Neuron (in vitro differentiated cells): ENCODE measurements around the gene DMRTC2.
"Not testable (repeated sequence)": the region's sequence is repeated elsewhere in the genome, so short reads cannot be mapped to it uniquely, and the experiment has no call there.

Experiments
- H2AFZ ChIP-seq: one replicate; pipeline ENCODE4 v1.6.1; 2013; ENCODE audit warnings: low read depth, mild to moderate bottlenecking, inconsistent platforms, low read length, moderate library complexity
- H3K27me3 ChIP-seq: one replicate; pipeline ENCODE4 v1.6.1; 2013; ENCODE audit warnings: low read length; ENCODE audit not compliant: insufficient read depth
- H3K36me3 ChIP-seq: one replicate; pipeline ENCODE4 v1.6.1; 2013; ENCODE audit warnings: low read length; ENCODE audit not compliant: insufficient read depth
- H3K4me1 ChIP-seq: one replicate; pipeline ENCODE4 v1.6.1; 2013; ENCODE audit warnings: low read length; ENCODE audit not compliant: insufficient read depth
- H3K4me3 ChIP-seq: 2 replicates; pipeline ENCODE4 v1.5.1; 2013; ENCODE audit warnings: mild to moderate bottlenecking, low read length, moderate library complexity
- H3K9me3 ChIP-seq: one replicate; pipeline ENCODE4 v1.6.1; 2013; ENCODE audit warnings: low read length

DMRTC2 gene

DNA sequence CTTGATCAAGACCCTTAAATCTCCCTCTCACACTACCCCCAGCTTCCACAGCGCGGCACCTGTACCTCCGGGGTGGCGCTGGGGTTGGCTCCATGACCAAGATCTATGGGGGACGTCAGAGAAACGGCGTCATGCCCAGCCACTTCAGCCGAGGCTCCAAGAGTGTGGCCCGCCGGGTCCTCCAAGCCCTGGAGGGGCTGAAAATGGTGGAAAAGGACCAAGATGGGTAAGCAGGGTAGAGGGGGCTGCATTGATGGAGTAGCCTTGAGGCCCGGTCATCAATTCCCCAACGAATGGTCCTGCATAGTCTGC is 24.1 kb downstream of the DMRTC2 start:
- Histone ChIP-seq H3K4me3 (no peak overlapping the region), H3K36me3 (peaks cover 68% of the 10 kb centered on the region), H3K9me3 (no peaks in the 10 kb centered on the region), H3K4me1 (no peaks in the 10 kb centered on the region), H3K27me3 (no peaks in the 10 kb centered on the region), H2AFZ (no peak overlapping the region)

DNA sequence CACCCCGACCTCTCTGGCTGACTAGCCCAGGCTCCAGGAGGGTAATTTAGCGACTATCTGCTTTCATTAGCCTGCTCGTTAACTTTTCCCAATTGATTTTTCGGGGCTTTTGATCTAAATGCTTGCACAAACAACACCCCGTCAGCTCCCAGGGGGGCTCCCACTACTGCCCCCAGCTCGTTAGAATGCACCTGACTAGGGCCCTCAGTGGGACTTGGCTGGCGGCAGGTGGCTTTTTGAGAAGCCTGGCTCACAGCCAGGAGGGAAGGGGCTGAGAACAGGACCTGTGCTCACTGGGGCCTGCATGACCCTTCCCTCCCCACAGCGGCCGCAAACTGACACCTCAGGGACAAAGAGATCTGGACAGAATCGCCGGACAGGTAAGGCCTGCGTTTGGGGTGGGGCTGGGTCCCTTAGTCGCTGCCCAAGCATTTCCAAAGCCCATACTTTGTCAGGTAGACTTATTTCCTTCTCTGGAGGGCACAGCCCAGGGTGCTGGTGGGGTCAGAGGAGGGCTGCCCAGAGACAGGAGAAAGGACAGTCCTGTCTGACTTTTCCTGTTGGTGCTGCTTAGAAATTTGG is 24.6 kb downstream of the DMRTC2 start:
- no peak overlapping the region for H2AFZ ChIP-seq
- H3K36me3 ChIP-seq = peaks cover 63% of the 10 kb centered on the region
- H3K27me3 ChIP-seq = no peaks in the 10 kb centered on the region
- no peak overlapping the region for H3K4me3 ChIP-seq
- H3K9me3 ChIP-seq = no peaks in the 10 kb centered on the region
- H3K4me1 ChIP-seq = no peaks in the 10 kb centered on the region

GRCh38 chr19:41870401-41870873 is 25.6 kb downstream of the DMRTC2 start:
- Histone ChIP-seq H2AFZ (no peak overlapping the region), H3K36me3 (peaks cover 53% of the 10 kb centered on the region), H3K4me3 (no peak overlapping the region), H3K9me3 (no peaks in the 10 kb centered on the region), H3K27me3 (no peaks in the 10 kb centered on the region), H3K4me1 (no peaks in the 10 kb centered on the region)

DNA sequence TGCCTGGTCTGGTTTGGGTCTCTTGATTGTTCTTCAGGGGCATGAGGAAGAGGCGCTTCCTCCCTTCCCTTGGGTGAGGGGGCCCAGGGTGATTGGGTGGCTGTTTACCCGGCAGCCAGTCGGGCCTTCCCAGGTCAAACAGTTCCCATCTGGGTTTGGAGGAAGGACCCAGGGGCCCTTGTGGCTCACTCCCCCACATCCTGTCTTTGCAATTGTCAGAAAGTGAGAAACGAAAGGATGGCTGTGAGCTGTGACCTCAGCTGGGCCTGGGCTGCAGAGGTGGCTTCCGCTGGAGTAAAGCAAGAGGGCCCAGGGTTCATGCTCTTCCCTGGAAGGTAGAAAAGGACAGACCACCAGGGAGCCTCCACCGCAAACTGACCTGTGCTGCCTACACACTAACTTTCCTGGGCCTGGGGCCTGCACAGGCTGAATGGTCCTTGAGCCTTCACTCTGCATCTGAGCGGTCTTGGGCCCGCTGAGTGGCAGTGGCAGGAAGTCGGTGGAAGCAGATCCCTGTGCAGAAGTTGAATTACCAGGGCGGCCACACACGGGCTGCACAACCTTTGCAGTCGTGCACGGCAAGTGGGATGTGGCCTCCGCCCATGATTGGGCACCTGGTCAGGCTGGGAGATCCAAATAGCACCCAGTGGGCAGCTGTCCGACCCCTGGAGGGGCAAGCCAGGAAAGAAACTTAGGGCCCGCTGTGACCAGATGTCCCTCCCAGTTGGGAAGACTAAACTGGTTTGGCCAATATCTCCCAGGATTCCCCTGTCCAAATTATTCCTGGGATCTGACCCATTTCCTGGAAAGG is 26.9 kb downstream of the DMRTC2 start:
- Histone ChIP-seq H3K9me3 (no peaks in the 10 kb centered on the region), H3K36me3 (peaks cover 47% of the 10 kb centered on the region), H3K27me3 (peaks cover 2% of the 10 kb centered on the region), H2AFZ (no peak overlapping the region), H3K4me3 (no peak overlapping the region), H3K4me1 (no peaks in the 10 kb centered on the region)

DNA sequence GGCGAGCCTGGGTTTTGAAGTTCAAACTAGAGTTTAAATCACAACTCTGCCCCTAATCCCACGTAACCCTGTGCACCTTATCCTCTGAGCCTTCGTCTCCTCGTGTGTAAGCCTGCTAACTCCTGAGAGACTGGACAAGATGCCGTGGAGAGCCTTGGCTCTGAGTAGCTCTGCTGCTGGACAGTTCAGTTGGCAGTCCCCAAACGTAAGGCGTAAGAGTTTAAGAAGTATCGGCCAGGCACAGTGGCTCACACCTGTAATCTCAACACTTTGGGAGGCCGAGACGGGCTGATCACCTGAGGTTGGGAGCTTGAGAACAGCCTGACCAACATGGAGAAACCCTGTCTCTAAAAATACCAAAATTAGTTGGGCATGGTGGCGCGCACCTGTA is 27.5 kb downstream of the DMRTC2 start:
- no peak overlapping the region for H2AFZ ChIP-seq
- H3K36me3 ChIP-seq = peaks cover 44% of the 10 kb centered on the region

GRCh38 chr19:41872775-41873647 is 28.2 kb downstream of the DMRTC2 start:
- Histone ChIP-seq H3K4me1 (no peaks in the 10 kb centered on the region), H3K4me3 (no peak overlapping the region), H3K9me3 (no peaks in the 10 kb centered on the region), H2AFZ (no peak overlapping the region), H3K27me3 (peaks cover 10% of the 10 kb centered on the region), H3K36me3 (peaks cover 38% of the 10 kb centered on the region)

More for the DNA sequence above, 27.5 kb downstream of the DMRTC2 start:
- H3K9me3 ChIP-seq = no peaks in the 10 kb centered on the region
- no peak overlapping the region for H3K4me3 ChIP-seq
- peaks cover 7% of the 10 kb centered on the region for H3K27me3 ChIP-seq
- no peaks in the 10 kb centered on the region for H3K4me1 ChIP-seq

- H2AFZ ChIP-seq, H3K9me3 ChIP-seq, H3K4me3 ChIP-seq, H3K4me1 ChIP-seq: not testable (repeated sequence)
- Histone ChIP-seq H3K36me3 (peaks cover 10% of the 10 kb centered on the region), H3K27me3 (peaks cover 15% of the 10 kb centered on the region)
These were observed 31.1 kb downstream of the DMRTC2 start for GRCh38 chr19:41875973-41876372.

GRCh38 chr19:41876847-41877832 is 32.3 kb downstream of the DMRTC2 start, which contains the start of gene CD79A:
Gene CD79A, plus strand, starts transcription at chr19:41877279. Its CDS starts 26 bp downstream, at chr19:41877305.
- Histone ChIP-seq H3K4me3 (no peak within 1 kb of the TSS), H3K27me3 (peaks cover 22% of the 10 kb centered on the region), H2AFZ (no peak within 1 kb of the TSS), H3K36me3 (no peaks in the 10 kb centered on the region), H3K9me3 (no peaks in the 10 kb centered on the region), H3K4me1 (no peaks in the 10 kb centered on the region)

- Histone ChIP-seq H3K9me3 (no peaks in the 10 kb centered on the region), H2AFZ (no peak overlapping the region), H3K4me3 (no peak overlapping the region), H3K4me1 (no peaks in the 10 kb centered on the region), H3K36me3 (no peaks in the 10 kb centered on the region), H3K27me3 (peaks cover 30% of the 10 kb centered on the region)
These were observed 33.4 kb downstream of the DMRTC2 start for GRCh38 chr19:41877916-41878905.

DNA sequence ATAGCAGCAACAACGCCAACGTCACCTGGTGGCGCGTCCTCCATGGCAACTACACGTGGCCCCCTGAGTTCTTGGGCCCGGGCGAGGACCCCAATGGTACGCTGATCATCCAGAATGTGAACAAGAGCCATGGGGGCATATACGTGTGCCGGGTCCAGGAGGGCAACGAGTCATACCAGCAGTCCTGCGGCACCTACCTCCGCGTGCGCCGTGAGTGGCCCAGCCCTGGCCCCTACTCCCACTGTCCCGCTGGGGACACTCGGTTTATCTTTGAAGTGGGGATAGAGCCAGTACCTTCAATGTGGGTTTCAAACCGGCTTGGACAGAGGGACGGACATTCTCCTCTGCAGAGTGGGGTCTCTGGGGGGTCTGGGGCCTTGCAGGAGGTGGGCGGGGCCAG is 34.2 kb downstream of the DMRTC2 start:
- Histone ChIP-seq H3K27me3 (peaks cover 34% of the 10 kb centered on the region), H3K36me3 (no peaks in the 10 kb centered on the region), H2AFZ (no peak overlapping the region), H3K4me1 (peaks cover 6% of the 10 kb centered on the region), H3K4me3 (no peak overlapping the region), H3K9me3 (no peaks in the 10 kb centered on the region)

GRCh38 chr19:41879670-41880328 is 35.0 kb downstream of the DMRTC2 start:
- H3K36me3 ChIP-seq = no peaks in the 10 kb centered on the region
- no peak overlapping the region for H3K4me3 ChIP-seq
- H3K27me3 ChIP-seq = peaks cover 34% of the 10 kb centered on the region
- H3K4me1 ChIP-seq = peaks cover 6% of the 10 kb centered on the region
- H2AFZ ChIP-seq = no peak overlapping the region
- H3K9me3 ChIP-seq = no peaks in the 10 kb centered on the region
